Hypothalamus (tissue), 51 donors: Measurements from ENCODE around the gene SLC36A3.
"Not testable (repeated sequence)": the region's sequence is repeated elsewhere in the genome, so short reads cannot be mapped to it uniquely, and the experiment has no call there.

Experiments used
- DNase-seq, 51 donors: peaks; one replicate each; lab custom pipeline; 2025; lab: John Stamatoyannopoulos, UW

Gene SLC36A3

GRCh38 chr5:151264113-151264512, 39.5 kb downstream of the SLC36A3 start:
- DNase-seq: no peak

GRCh38 chr5:151262532-151262931, 41.0 kb downstream of the SLC36A3 start:
- no peak for DNase-seq

DNA sequence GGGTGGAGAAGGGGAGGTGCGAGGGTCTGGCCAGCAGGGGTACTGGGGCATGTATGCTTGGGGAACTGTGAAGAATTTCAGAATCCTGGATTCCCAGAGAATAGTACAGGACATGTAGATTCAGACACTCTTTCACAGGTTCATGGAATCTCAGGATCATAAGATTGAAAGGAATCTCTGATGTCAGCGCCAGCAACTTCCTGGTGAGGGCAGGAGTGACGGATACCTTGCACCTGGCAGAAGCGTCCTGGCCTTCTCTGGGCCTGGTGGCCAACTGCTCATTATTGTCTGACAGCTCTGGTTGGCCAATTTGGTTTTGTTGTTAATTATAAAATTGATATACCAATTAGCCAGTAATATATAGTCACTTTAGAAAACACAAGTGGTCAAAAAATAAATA, 43.6 kb downstream of the SLC36A3 start:
- DNase-seq: no peak

- no peak for DNase-seq
Measured at GRCh38 chr5:151258816-151259215, 44.8 kb downstream of the SLC36A3 start.

GRCh38 chr5:151258201-151258611, 45.4 kb downstream of the SLC36A3 start:
- no peak for DNase-seq

DNA sequence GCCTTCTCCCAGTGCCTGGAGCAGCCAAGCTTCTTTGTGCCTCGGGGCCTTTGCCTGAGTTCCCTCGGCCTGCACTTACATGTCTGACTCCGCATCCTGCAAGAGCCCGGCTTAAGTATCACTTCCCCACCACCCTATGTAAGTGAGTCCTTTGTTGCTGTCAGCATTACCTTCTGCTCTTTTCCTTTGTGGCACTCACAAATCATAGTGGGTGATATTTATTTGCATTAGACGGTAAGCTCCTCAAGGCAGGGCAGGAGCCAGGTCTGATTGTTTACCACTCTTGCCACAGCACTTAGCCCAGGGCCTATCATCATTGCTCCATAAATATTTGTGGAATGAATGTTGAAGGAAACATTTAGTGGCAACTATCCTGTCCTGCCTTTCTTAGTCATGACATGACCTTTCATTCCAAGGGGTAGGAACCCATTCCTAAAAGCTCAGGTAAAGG, 45.8 kb downstream of the SLC36A3 start:
- DNase-seq: peak in 1 of 51 donors; percentile 25

- DNase-seq: no peak
Measured at GRCh38 chr5:151255621-151256286, 47.8 kb downstream of the SLC36A3 start.

DNA sequence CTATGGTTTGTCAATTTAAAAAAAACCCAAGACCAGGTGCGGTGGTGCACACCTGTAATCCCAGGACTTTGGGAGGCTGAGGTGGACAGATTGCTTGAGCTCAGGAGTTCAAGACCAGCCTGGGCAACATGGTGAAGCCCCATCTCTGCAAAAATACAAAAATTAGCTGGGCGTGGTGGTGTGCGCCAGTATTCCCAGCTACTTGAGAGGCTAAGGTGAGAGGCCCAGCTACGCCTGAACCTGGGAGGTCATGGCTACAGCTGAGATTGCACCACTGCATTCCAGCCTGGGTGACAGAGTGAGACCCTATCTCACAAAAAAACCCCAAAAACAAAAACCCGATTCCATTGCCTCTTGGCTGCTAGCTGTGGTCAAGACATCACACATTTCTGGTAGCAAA, 48.6 kb downstream of the SLC36A3 start:
- not testable (repeated sequence) for DNase-seq

GRCh38 chr5:151254556-151254955, 49.0 kb downstream of the SLC36A3 start:
- DNase-seq: no peak

DNA sequence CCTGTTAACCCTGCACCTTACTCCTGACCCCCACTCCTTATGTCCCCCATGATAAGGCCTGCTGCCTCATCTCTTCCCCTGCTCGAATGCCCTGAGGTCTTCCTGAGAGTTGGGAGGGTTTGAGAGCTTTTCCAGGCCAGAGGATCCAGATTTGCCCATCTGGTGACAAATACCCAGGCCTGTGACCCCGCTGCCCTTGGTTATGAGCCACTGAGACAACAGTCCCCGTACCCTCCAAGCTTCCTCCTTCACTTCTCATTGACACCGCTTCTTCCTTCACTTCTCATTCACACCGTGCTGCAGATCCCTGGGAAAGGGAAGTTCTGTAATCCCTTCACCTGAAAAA, 50.0 kb downstream of the SLC36A3 start:
- peak in 1 of 51 donors; percentile 24 for DNase-seq

DNA sequence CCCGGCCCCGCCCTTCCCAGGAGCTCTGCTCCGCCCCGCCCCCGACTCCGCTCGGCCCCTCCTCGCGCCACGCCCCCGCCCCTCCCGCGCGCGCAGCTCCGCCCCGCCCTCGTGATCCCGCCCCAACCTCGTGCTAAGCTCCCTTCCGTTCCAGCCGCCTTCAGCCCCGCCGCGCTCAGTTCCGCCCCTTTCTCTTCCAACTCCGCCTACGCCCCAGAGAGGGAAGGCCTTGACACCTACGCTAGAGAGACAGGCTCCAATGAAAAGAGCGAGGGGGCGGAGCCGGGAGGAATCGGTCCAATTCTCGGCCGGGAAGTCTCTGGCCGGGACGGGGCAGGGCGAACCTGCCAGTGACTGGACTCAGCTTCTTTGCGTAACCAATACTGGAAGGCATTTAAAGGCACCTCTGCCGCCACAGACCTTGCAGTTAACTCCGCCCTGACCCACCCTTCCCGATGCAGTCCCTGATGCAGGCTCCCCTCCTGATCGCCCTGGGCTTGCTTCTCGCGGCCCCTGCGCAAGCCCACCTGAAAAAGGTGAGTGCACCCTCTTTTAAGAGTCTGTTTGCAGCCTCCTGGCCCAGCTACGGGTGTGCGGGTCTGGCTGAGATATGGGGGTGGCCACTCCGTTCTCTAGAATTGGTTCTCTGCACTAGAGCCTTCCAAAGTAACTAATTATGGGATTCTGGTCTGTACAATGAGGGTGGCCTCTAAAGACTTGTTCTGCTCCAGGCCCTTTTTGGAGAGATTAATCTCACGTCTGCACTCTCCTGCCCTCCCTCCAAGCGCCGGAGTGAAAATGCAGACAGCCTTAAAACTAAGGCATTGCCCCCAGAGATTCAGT, 50.6 kb downstream of the SLC36A3 start, which contains the start of gene GM2A:
GM2A (plus strand) TSS at position 424 of the 843 bp plus-strand sequence; CDS start at position 456, 32 bp downstream.
- peak; percentile 71 to 100 (median 98) for DNase-seq

GRCh38 chr5:151251621-151252020, 51.9 kb downstream of the SLC36A3 start:
- DNase-seq: no peak

GRCh38 chr5:151251001-151251551, 52.5 kb downstream of the SLC36A3 start:
- no peak for DNase-seq

DNA sequence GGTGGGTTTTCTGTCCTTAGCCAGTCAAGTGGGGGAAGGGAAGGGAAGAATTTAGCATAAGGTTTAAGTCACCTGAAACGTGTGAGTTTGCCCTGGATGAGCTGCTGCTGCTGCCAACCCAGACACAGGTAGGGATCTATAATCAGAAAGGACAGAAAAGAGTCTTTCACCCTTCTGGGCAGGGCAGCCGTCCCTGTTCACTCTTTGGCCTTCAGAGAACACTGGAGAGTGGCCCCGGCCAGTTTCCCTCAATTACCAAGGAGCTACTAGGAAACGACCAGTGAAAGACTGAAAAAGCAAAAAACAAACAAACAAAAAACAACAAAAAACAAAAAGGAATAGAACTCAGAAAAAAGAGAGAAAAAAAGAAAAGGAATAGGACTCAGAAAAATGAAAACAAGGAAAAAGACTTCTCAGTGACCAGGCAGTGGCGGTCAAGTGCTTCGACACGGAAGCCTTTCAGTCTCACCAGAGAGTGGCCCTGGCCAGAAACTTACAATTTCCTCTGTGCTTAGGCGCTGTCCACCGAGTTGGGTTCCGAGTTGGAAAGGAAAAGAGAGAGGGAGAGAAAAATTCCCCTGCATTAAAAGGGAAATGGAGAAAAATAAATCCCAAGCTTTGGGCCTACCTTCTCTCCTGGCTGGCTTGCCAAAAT, 53.1 kb downstream of the SLC36A3 start:
- no peak for DNase-seq

DNA sequence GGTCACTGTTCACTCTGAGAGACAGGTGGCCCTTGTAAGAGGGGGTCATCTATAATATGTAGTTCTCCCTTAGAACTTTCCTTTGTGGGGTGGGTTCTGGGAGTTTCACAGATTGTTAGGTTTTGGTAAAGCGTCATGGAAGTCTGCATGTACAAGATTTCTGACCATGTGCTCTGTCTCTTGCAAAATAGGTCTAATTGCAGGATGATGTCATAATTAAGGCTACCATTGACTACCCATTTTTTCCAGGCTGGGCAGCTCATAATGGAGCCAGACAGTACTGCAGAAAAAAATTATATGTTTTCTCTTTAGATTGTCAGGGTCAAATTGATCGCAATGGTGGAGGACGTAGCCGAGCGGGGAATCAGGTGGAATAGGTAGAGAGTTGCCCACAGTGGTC, 54.3 kb downstream of the SLC36A3 start:
- no peak for DNase-seq

- DNase-seq: no peak
Measured at GRCh38 chr5:151248651-151249050, 54.9 kb downstream of the SLC36A3 start.

GRCh38 chr5:151245680-151246219, 57.8 kb downstream of the SLC36A3 start:
- no peak for DNase-seq

DNA sequence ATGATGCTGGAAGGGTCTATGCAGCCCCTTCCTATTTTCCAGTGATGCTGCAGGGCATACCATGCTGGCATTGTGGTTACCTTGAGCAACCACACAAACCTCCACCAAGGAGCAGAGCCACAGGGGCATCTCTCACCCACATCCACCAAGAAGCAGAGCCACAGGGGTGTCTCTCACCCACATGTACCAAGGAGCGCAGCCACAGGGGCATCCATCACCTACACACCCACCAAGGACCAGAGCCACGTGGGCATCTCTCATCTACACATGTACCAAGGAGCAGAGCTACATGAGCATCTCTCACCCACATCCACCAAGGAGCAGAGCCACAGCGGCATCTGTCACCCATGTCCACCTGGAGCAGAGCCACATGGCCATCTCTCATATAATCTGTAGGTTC, 59.4 kb downstream of the SLC36A3 start:
- no peak for DNase-seq

GRCh38 chr5:151243564-151243963, 60.0 kb downstream of the SLC36A3 start:
- DNase-seq: no peak

DNA sequence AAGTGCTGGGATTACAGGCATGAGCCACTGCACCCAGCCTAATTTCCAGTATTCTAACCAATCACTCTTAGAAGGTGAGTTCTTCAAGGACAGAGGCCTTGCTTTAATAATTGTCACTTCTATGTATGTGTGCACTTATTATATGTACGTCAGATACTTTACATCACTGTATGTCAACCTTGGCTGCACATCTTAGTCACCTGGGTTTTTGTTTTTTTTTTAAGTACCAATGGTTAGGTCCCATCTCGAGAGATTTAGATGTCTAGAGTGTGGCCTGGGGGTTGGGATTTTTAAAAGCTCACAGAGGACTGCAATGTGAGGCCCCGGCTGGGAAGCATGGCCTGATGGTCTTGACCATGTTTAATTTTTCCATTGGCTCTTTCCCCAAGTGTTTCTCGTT, 60.4 kb downstream of the SLC36A3 start:
- no peak for DNase-seq
